K562 (cell line): ENCODE measurements around the gene GPR37L1. TPM values are rescaled to one million over a fixed set of nuclear protein-coding genes. Genes with fewer than 3 reads are reported as not detected.

Experiments
- EWSR1 ChIP-seq: fragments of 450-650 bp; IDR thresholded peaks from 2 replicates; pipeline ENCODE4 v1.6.1; 2018; ENCODE audit warnings: borderline replicate concordance, mild to moderate bottlenecking, low read depth, moderate library complexity; ENCODE audit not compliant: partially characterized antibody
- GTF2A2 ChIP-seq: IDR thresholded peaks from 2 replicates; pipeline ENCODE4 v1.6.1; 2016; ENCODE audit warnings: mild to moderate bottlenecking, missing genetic modification characterization, missing compliant biosample characterization
- HDAC3 ChIP-seq: fragments of 450-650 bp; IDR thresholded peaks from 2 replicates; pipeline ENCODE4 v1.6.1; 2018; ENCODE audit warnings: borderline replicate concordance, mild to moderate bottlenecking, moderate library complexity; ENCODE audit not compliant: partially characterized antibody
- LCOR ChIP-seq: sonication (generic); formaldehyde crosslinking; IDR thresholded peaks from 2 replicates; pipeline ENCODE4 v1.8.0; 2022; ENCODE audit warnings: mild to moderate bottlenecking, missing genetic modification reagents
- POLR3G ChIP-seq: IDR thresholded peaks from 2 replicates; pipeline ENCODE4 v1.6.1; 2011; ENCODE audit not compliant: insufficient read length, insufficient replicate concordance; ENCODE audit errors: extremely low read depth
- PYGO2 ChIP-seq: fragments of 450-650 bp; IDR thresholded peaks from 2 replicates; pipeline ENCODE4 v1.6.1; 2016; ENCODE audit warnings: mild to moderate bottlenecking, missing genetic modification characterization, moderate library complexity, missing compliant biosample characterization
- SMARCB1 ChIP-seq: IDR thresholded peaks from 2 replicates; pipeline ENCODE4 v1.6.1; 2011; ENCODE audit warnings: improper control_type of control experiment, low read depth; ENCODE audit not compliant: insufficient read length
- ZBTB17 ChIP-seq: fragments of 450-650 bp; formaldehyde crosslinking; IDR thresholded peaks from 2 replicates; pipeline ENCODE4 v1.4.0; 2020; ENCODE audit warnings: mild to moderate bottlenecking
- ZEB2 ChIP-seq: fragments of 450-650 bp; IDR thresholded peaks from 2 replicates; pipeline ENCODE4 v1.6.1; 2016
- ZNF124 ChIP-seq: sonication (generic); formaldehyde crosslinking; IDR thresholded peaks from 2 replicates; pipeline ENCODE4 v1.8.1; 2022; ENCODE audit warnings: missing genetic modification reagents
- ZNF263 ChIP-seq: sonication (generic); formaldehyde crosslinking; IDR thresholded peaks from 2 replicates; pipeline ENCODE4 v1.8.0; 2022; ENCODE audit warnings: mild to moderate bottlenecking, missing genetic modification reagents, borderline replicate concordance
- ZNF407 ChIP-seq: fragments of 450-650 bp; IDR thresholded peaks from 2 replicates; pipeline ENCODE4 v1.6.1; 2016; ENCODE audit warnings: low read depth
- polyA plus RNA-seq, 8 experiments: library from polyadenylated mRNA; depleted of rRNA in 4 of 8; stranded (reverse) in 5 of 8; unstranded in 3 of 8; fragments of >200 nt; fragmentation: Nextera tagmentation in 2 of 8; fragmentation: Illumina TruSeq in 1 of 8; extraction: Ambion mirVana in 2 of 8; extraction: Trizol in 1 of 8; gene quantifications; 2 replicates each; pipeline versions ENCODE4 v1.2.1 to v1.2.3, GENCODE V29; 2011 to 2014; ENCODE audit warnings: inconsistent platforms in 1 of 8, missing spikeins in 1 of 8
- total RNA-seq, 7 experiments: library from RNA; depleted of rRNA in 6 of 7; stranded (reverse); fragments of >200 nt in 6 of 7; fragmentation: Illumina TruSeq in 2 of 7; extraction: Trizol in 2 of 7; gene quantifications; 2 replicates each; pipeline versions ENCODE4 v1.2.1 to v1.2.3, GENCODE V29; 2011 to 2021; ENCODE audit warnings: low replicate concordance in 1 of 7
- TF ChIP-seq, protein P1 (sequence below): fragments of 450-650 bp; IDR thresholded peaks from 2 replicates; pipeline ENCODE4 v1.6.1; 2016; ENCODE audit warnings: borderline replicate concordance
- TF ChIP-seq, protein P2 (sequence below): fragments of 450-650 bp; IDR thresholded peaks from 2 replicates; pipeline ENCODE4 v1.7.0; 2016; ENCODE audit warnings: borderline replicate concordance

The GPR37L1 gene
- total and polyA plus RNA-seq, 9 of the 15 experiments (the other 6 are each of a cell fraction or from before 2014, with no cell fraction given), result not detected

- TF ChIP-seq ZBTB17 (CRISPR knock-in tag), result peak; percentile 67; the same call in 1 of the 2 replicates
- peak; percentile 10; the same call in 1 of the 2 replicates for TF ChIP-seq ZEB2
- TF ChIP-seq SMARCB1, result no peak
- peak; percentile 45; the same call in 1 of the 2 replicates for TF ChIP-seq GTF2A2 (tag)
- peak; percentile 29 for TF ChIP-seq LCOR (CRISPR knock-in tag)
- no peak for TF ChIP-seq POLR3G
- peak; percentile 53; the same call in 1 of the 2 replicates for TF ChIP-seq ZNF407
- TF ChIP-seq ZNF124 (CRISPR knock-in tag), result no peak
- TF ChIP-seq HDAC3, result peak; percentile 39
- TF ChIP-seq, protein P1, sequence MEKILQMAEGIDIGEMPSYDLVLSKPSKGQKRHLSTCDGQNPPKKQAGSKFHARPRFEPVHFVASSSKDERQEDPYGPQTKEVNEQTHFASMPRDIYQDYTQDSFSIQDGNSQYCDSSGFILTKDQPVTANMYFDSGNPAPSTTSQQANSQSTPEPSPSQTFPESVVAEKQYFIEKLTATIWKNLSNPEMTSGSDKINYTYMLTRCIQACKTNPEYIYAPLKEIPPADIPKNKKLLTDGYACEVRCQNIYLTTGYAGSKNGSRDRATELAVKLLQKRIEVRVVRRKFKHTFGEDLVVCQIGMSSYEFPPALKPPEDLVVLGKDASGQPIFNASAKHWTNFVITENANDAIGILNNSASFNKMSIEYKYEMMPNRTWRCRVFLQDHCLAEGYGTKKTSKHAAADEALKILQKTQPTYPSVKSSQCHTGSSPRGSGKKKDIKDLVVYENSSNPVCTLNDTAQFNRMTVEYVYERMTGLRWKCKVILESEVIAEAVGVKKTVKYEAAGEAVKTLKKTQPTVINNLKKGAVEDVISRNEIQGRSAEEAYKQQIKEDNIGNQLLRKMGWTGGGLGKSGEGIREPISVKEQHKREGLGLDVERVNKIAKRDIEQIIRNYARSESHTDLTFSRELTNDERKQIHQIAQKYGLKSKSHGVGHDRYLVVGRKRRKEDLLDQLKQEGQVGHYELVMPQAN, result peak; percentile 54; the same call in 1 of the 2 replicates
- no peak; the same call in 1 of the 2 replicates for TF ChIP-seq ZNF263 (CRISPR knock-in tag)
- no peak for TF ChIP-seq EWSR1
- TF ChIP-seq PYGO2 (tag), result peak; percentile 11; the same call in 1 of the 2 replicates
- TF ChIP-seq, protein P2, sequence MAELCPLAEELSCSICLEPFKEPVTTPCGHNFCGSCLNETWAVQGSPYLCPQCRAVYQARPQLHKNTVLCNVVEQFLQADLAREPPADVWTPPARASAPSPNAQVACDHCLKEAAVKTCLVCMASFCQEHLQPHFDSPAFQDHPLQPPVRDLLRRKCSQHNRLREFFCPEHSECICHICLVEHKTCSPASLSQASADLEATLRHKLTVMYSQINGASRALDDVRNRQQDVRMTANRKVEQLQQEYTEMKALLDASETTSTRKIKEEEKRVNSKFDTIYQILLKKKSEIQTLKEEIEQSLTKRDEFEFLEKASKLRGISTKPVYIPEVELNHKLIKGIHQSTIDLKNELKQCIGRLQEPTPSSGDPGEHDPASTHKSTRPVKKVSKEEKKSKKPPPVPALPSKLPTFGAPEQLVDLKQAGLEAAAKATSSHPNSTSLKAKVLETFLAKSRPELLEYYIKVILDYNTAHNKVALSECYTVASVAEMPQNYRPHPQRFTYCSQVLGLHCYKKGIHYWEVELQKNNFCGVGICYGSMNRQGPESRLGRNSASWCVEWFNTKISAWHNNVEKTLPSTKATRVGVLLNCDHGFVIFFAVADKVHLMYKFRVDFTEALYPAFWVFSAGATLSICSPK, result 0 out of 2 replicates have a peak, but pooled peaks have one; percentile 35
Measured at GRCh38 chr1:202159534-202160371, 37.0 kb downstream of the GPR37L1 start (continued).
